Urinary bladder (tissue), 4 donors: ENCODE data around the gene LRRC72. TPM values are rescaled to one million over a fixed set of nuclear protein-coding genes. Genes with fewer than 3 reads are reported as not detected.
"Not testable (repeated sequence)": the region's sequence is repeated elsewhere in the genome, so short reads cannot be mapped to it uniquely, and the experiment has no call there.

ENCODE experiments used
- DNase-seq: peaks from one replicate; pipeline ENCODE4 v3.0.0-alpha.2; 2015; ENCODE audit errors: extremely low spot score
- H3K27ac ChIP-seq: one replicate; pipeline ENCODE4 v1.5.1; 2013; ENCODE audit warnings: low read depth, mild to moderate bottlenecking, moderate library complexity
- H3K36me3 ChIP-seq: one replicate; pipeline ENCODE4 v1.6.1; 2013; ENCODE audit warnings: mild to moderate bottlenecking, moderate library complexity; ENCODE audit not compliant: insufficient read depth
- H3K4me1 ChIP-seq: one replicate; pipeline ENCODE4 v1.6.1; 2013; ENCODE audit warnings: mild to moderate bottlenecking, moderate library complexity; ENCODE audit not compliant: insufficient read depth
- H3K4me3 ChIP-seq: one replicate; pipeline ENCODE4 v1.5.1; 2013; ENCODE audit warnings: low read depth, low read length
- WGBS: extraction: QIAGEN DNeasy Blood & Tissue Kit; methylation state at CpG from one replicate; pipeline ENCODE4 v1.1.7; 2013; 5-methylcytosine and 5-hydroxymethylcytosine counted together
- polyA plus RNA-seq: library from polyadenylated mRNA; stranded (reverse); fragments of 200-250 nt; gene quantifications from one replicate; pipeline ENCODE4 v1.2.3, GENCODE V29; 2013
- total RNA-seq: library from RNA; depleted of rRNA; stranded (reverse); fragments of >200 nt; gene quantifications from one replicate; pipeline ENCODE4 v1.2.3, GENCODE V29; 2014
- donor health status: healthy with polysubstance abuse.
- donor health status: healthy.

The LRRC72 gene
- total RNA-seq (not detected), polyA plus RNA-seq (not detected)

GRCh38 chr7:16526742-16527540, at the start of gene LRRC72:
Gene LRRC72, plus strand, starts transcription at chr7:16526825. Its CDS starts 128 bp downstream, at chr7:16526953.
- H3K36me3 ChIP-seq, result no peaks in the 10 kb centered on the region
- H3K4me1 ChIP-seq, result no peaks in the 10 kb centered on the region
- no peak within 1 kb of the TSS for H3K27ac ChIP-seq
- DNase-seq, result no peak
- 98% methylated on average over 31 of the region's 31 CpGs for WGBS
- no peak within 1 kb of the TSS for H3K4me3 ChIP-seq

- WGBS, result 44% methylated on average over 4 of the region's 4 CpGs
- Histone ChIP-seq H3K27ac (no peak overlapping the region), H3K4me3 (no peak overlapping the region), H3K4me1 (no peaks in the 10 kb centered on the region), H3K36me3 (no peaks in the 10 kb centered on the region)
- no peak for DNase-seq
Measured at GRCh38 chr7:16479161-16479560, 47.5 kb upstream of the LRRC72 start.

- WGBS, result 41% methylated on average over 7 of the region's 7 CpGs
- H3K36me3 ChIP-seq, result no peaks in the 10 kb centered on the region
- no peaks in the 10 kb centered on the region for H3K4me1 ChIP-seq
- H3K27ac ChIP-seq, result no peak overlapping the region
- DNase-seq, result no peak
- no peak overlapping the region for H3K4me3 ChIP-seq
Measured at GRCh38 chr7:16479591-16479990, 47.0 kb upstream of the LRRC72 start.

GRCh38 chr7:16484453-16485158, 42.0 kb upstream of the LRRC72 start:
- 73% methylated on average over 4 of the region's 4 CpGs for WGBS
- Histone ChIP-seq H3K27ac (no peak overlapping the region), H3K4me1 (no peaks in the 10 kb centered on the region), H3K4me3 (no peak overlapping the region), H3K36me3 (no peaks in the 10 kb centered on the region)
- DNase-seq, result no peak

GRCh38 chr7:16491148-16491547, 35.5 kb upstream of the LRRC72 start:
- Histone ChIP-seq H3K4me1 (no peaks in the 10 kb centered on the region), H3K27ac (no peak overlapping the region), H3K4me3 (no peak overlapping the region), H3K36me3 (no peaks in the 10 kb centered on the region)
- 84% methylated on average over 2 of the region's 2 CpGs for WGBS
- no peak for DNase-seq

GRCh38 chr7:16492513-16493062, 34.0 kb upstream of the LRRC72 start:
- Histone ChIP-seq H3K4me1 (no peaks in the 10 kb centered on the region), H3K36me3 (no peaks in the 10 kb centered on the region), H3K27ac (no peak overlapping the region), H3K4me3 (no peak overlapping the region)
- 62% methylated on average over 3 of the region's 3 CpGs for WGBS
- no peak for DNase-seq

- WGBS, result 65% methylated on average over 2 of the region's 2 CpGs
- DNase-seq, result no peak
- H3K4me1 ChIP-seq, result no peaks in the 10 kb centered on the region
- no peaks in the 10 kb centered on the region for H3K36me3 ChIP-seq
- H3K4me3 ChIP-seq, result no peak overlapping the region
- no peak overlapping the region for H3K27ac ChIP-seq
Measured at GRCh38 chr7:16493266-16493665, 33.4 kb upstream of the LRRC72 start.

GRCh38 chr7:16494551-16494950, 32.1 kb upstream of the LRRC72 start:
- no peak overlapping the region for H3K27ac ChIP-seq
- 87% methylated on average over 2 of the region's 2 CpGs for WGBS
- DNase-seq, result no peak
- H3K36me3 ChIP-seq, result no peaks in the 10 kb centered on the region
- H3K4me1 ChIP-seq, result no peaks in the 10 kb centered on the region
- no peak overlapping the region for H3K4me3 ChIP-seq

- Histone ChIP-seq H3K4me3 (no peak overlapping the region), H3K4me1 (no peaks in the 10 kb centered on the region), H3K27ac (no peak overlapping the region), H3K36me3 (no peaks in the 10 kb centered on the region)
- WGBS, result 72% methylated on average over 4 of the region's 4 CpGs
- DNase-seq, result no peak
Measured at GRCh38 chr7:16494955-16495719, 31.5 kb upstream of the LRRC72 start.

GRCh38 chr7:16498122-16498521, 28.5 kb upstream of the LRRC72 start:
- Histone ChIP-seq H3K4me1 (no peaks in the 10 kb centered on the region), H3K4me3 (no peak overlapping the region), H3K27ac (no peak overlapping the region), H3K36me3 (no peaks in the 10 kb centered on the region)
- 90% methylated on average over 2 of the region's 2 CpGs for WGBS
- DNase-seq, result no peak

- Histone ChIP-seq H3K36me3 (no peaks in the 10 kb centered on the region), H3K4me1 (no peaks in the 10 kb centered on the region), H3K27ac (no peak overlapping the region), H3K4me3 (no peak overlapping the region)
- 97% methylated on average over 19 of the region's 19 CpGs for WGBS
- no peak for DNase-seq
Measured at GRCh38 chr7:16502303-16502702, 24.3 kb upstream of the LRRC72 start.

- Histone ChIP-seq H3K27ac (no peak overlapping the region), H3K36me3 (no peaks in the 10 kb centered on the region), H3K4me3 (no peak overlapping the region), H3K4me1 (no peaks in the 10 kb centered on the region)
- no peak for DNase-seq
- WGBS, result 72% methylated on average over 6 of the region's 6 CpGs
Measured at GRCh38 chr7:16504019-16504418, 22.6 kb upstream of the LRRC72 start.

GRCh38 chr7:16506422-16506821, 20.2 kb upstream of the LRRC72 start:
- not testable (repeated sequence) for DNase-seq, H3K4me3 ChIP-seq, H3K36me3 ChIP-seq, H3K4me1 ChIP-seq, H3K27ac ChIP-seq
- 95% methylated on average over 5 of the region's 5 CpGs for WGBS
